Heart right ventricle (tissue), 16 donors: ENCODE results near the gene NRGN. TPM values are rescaled to one million over a fixed set of nuclear protein-coding genes. Genes with fewer than 3 reads are reported as not detected.

Experiments used
- ATAC-seq, 8 donors: fragments of 200-7000 bp; cut with Tn5 transposase; one replicate each; pipeline ENCODE4 v1.9.1; 2020; ENCODE audit warnings: mild to moderate bottlenecking in 8 of 8, moderate library complexity in 8 of 8, moderate number of reproducible peaks in 1 of 8
- DNase-seq, 2 donors: peaks; one replicate each; pipeline ENCODE4 v3.0.0-alpha.2; 2020
- H3K27ac ChIP-seq, 10 donors: fragments of 200-600 bp; sonication (generic) in 2 of 10; one replicate each; pipeline versions ENCODE4 v1.5.0 to v1.8.0; 2020 to 2022; ENCODE audit warnings: mild to moderate bottlenecking in 3 of 10
- H3K27me3 ChIP-seq, 7 donors: fragments of 200-600 bp; one replicate each; pipeline ENCODE4 v1.8.0; 2021 to 2022; ENCODE audit warnings: mild to moderate bottlenecking in 2 of 7
- H3K36me3 ChIP-seq, 9 donors: fragments of 200-600 bp; sonication (generic) in 1 of 9; one replicate each; pipeline versions ENCODE4 v1.5.0 to v1.8.0; 2020 to 2022; ENCODE audit warnings: mild to moderate bottlenecking in 2 of 9
- H3K4me1 ChIP-seq, 9 donors: fragments of 200-600 bp; sonication (generic) in 1 of 9; one replicate each; pipeline versions ENCODE4 v1.5.0 to v1.8.0; 2020 to 2022; ENCODE audit warnings: mild to moderate bottlenecking in 4 of 9
- H3K4me3 ChIP-seq, 10 donors: fragments of 200-600 bp; sonication (generic) in 2 of 10; one replicate each; pipeline versions ENCODE4 v1.5.0 to v1.8.0; 2020 to 2022; ENCODE audit warnings: mild to moderate bottlenecking in 7 of 10, moderate library complexity in 2 of 10
- H3K9me3 ChIP-seq, 11 donors: fragments of 200-600 bp in 10 of 11; sonication (generic) in 2 of 11; one replicate each; pipeline versions ENCODE4 v1.5.0 to v1.8.0; 2013 to 2022; ENCODE audit warnings: mild to moderate bottlenecking in 2 of 11, control low read depth in 1 of 11, moderate library complexity in 1 of 11
- CTCF ChIP-seq, 9 donors: fragments of 200-600 bp; sonication (generic) in 2 of 9; IDR thresholded peaks; one replicate each; pipeline versions ENCODE4 v1.5.0 to v1.8.0; 2021 to 2022; ENCODE audit warnings: antibody characterized with exemption in 9 of 9, mild to moderate bottlenecking in 5 of 9, moderate library complexity in 1 of 9
- WGBS, 2 donors: extraction: QIAGEN DNeasy Blood & Tissue Kit; methylation state at CpG; one replicate each; pipeline ENCODE4 v1.1.7; 2013; ENCODE audit warnings: inconsistent platforms in 1 of 2; 5-methylcytosine and 5-hydroxymethylcytosine counted together
- intact Hi-C, 10 donors: fragments of 100-400 bp; cut with DNase I; formaldehyde crosslinking; loops; one replicate each; pipeline versions ENCODE4 v1.11.1 to v1.14.2; 2022
- polyA plus RNA-seq, 2 donors: library from polyadenylated mRNA; stranded (reverse); fragments of 200-250 nt; gene quantifications; one replicate each; pipeline ENCODE4 v1.2.3, GENCODE V29; 2013
- total RNA-seq, 10 donors: library from RNA; stranded (reverse); fragmentation: NEBNext Ultra II Directional in 3 of 10; extraction: Animal tissue kit (Norgen Biotek cat#: 25700) in 3 of 10; gene quantifications; one replicate each; pipeline versions ENCODE4 v1.2.1 to v1.2.4, GENCODE V29; 2021 to 2023
- donor health status: Arrhythmogenic right ventricular cardiomyopathy.
- donor health status: ischemic (EF 13 %, LVEDD 7.1; RV severe dilation, severe dysfunction).
- donor health status: healthy with polysubstance abuse.
- donor health status: DM: no; HTN: yes; CAD: no.
- donor health status: DM: no; HTN: no; CAD: no.
- donor health status: ischemic (EF 25% LVEDD 6.9; RV normal size, moderate dysfunction).
- donor health status: ischemic (EF 25% LVEDD 5.7; RV mildly dilated, moderate dysfunction).
- donor health status: healthy.
- donor health status: DM: yes; HTN: yes; CAD: no.
- donor health status: Ischemic cardiomyopathy.
- donor health status: ischemic (EF 35%, LVEDD 5.7; RV mildly dilated, moderate dysfunction).
- donor health status: nonischemic (EF 11% LVEDD 7.7; RV severe dilation, severe dysfunction).
- donor health status: DM: yes; HTN: yes; CAD: no.
- donor health status: PGD.
- donor health status: ischemic (EF 29% LVEDD 5.4; RV normal size, mild dysfunction).
- donor health status: nonischemic (EF 23%, LVEDD 6.1; RV moderate dilation, normal function).

Gene NRGN
- total and polyA plus RNA-seq, 12 donors: 1.5 to 26.0 (median 5.2) TPM

GRCh38 chr11:124791626-124792341, 52.0 kb downstream of the NRGN start:
- intact Hi-C loops: loop anchor here in 1 of 10 donors (10.0 kb wide), 1 partner anchor 127 kb away; no protein-coding TSS in a partner anchor
- no peak for ATAC-seq
- H3K27me3 ChIP-seq: no peaks in the 10 kb centered on the region
- no peaks in the 10 kb centered on the region for H3K9me3 ChIP-seq
- peaks cover 2 to 28% (median 15%) of the 10 kb centered on the region in 9 donors for H3K4me1 ChIP-seq
- no peaks in the 10 kb centered on the region for H3K36me3 ChIP-seq
- no peak for DNase-seq
- WGBS, 2 donors: 76 to 92% methylated on average over 4 of the region's 4 CpGs
- no peak for TF ChIP-seq CTCF (IDR thresholded peaks at IDR 0.05)
- no peak overlapping the region for H3K4me3 ChIP-seq
- H3K27ac ChIP-seq: no peak overlapping the region

- DNase-seq (peak in 1 of 2 donors; percentile 16), ATAC-seq (peak in 1 of 8 donors; percentile 42)
- Histone ChIP-seq H3K27me3 (peaks cover 0 to under 1% (median 0%) of the 10 kb centered on the region in 7 donors), H3K9me3 (no peaks in the 10 kb centered on the region), H3K36me3 (no peaks in the 10 kb centered on the region), H3K4me3 (no peak overlapping the region), H3K4me1 (peaks cover 3 to 45% (median 23%) of the 10 kb centered on the region in 9 donors), H3K27ac (no peak overlapping the region)
- intact Hi-C loops: loop anchor here in 1 of 10 donors (10.0 kb wide), 1 partner anchor 129 kb away; no protein-coding TSS in a partner anchor
- 82 to 88% methylated on average over 2 of the region's 2 CpGs for WGBS, 2 donors
- peak in 8 of 9 donors; percentile 36 to 77 (median 70) for TF ChIP-seq CTCF (IDR thresholded peaks at IDR 0.05)
These were observed 53.9 kb downstream of the NRGN start for GRCh38 chr11:124793466-124794278.

DNA sequence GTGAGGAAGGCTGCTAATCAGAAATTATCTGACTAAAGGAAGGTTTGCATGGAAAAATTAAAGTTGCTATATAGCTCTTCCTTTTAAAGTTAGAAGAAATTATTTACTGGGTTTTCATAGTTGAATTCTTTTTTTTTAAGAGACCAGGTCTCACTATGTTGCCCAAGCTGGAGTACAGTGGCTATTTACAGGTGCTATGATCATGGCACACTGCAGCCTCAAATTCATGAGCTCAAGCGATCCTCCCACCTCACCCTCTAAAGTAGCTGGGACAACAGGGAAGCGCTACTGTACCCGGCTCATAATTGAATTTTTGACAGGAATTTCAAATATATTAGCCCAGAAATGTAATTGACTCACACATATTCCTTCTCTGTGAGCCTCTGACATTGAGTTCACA, 56.6 kb downstream of the NRGN start:
- Histone ChIP-seq H3K27ac (no peak overlapping the region), H3K9me3 (no peaks in the 10 kb centered on the region), H3K4me3 (no peak overlapping the region), H3K27me3 (peaks cover 0 to 4% (median 0%) of the 10 kb centered on the region in 7 donors), H3K36me3 (no peaks in the 10 kb centered on the region), H3K4me1 (peaks cover 7 to 57% (median 43%) of the 10 kb centered on the region in 9 donors)
- TF ChIP-seq CTCF (IDR thresholded peaks at IDR 0.05): no peak
- no peak for DNase-seq
- 86 to 93% methylated on average over 3 of the region's 3 CpGs for WGBS, 2 donors
- intact Hi-C loops: loop anchor here in 4 of 10 donors (5.0 to 10.0 kb wide), 3 partner anchors 34 to 132 kb away; partner anchors contain the start of gene ESAM (in 2 of the 4)
- no peak for ATAC-seq

Other genes with a start within 250 kb of the NRGN start
- not detected for gene OR8B12, start 196.3 kb upstream of the NRGN start, total RNA-seq
- gene OR8B12, start 196.3 kb upstream of the NRGN start, polyA plus RNA-seq: not detected
- gene OR8A1, start 169.9 kb upstream of the NRGN start, total RNA-seq: not detected
- gene OR8A1, start 169.9 kb upstream of the NRGN start, polyA plus RNA-seq: not detected
- gene PANX3, start 128.5 kb upstream of the NRGN start, total RNA-seq: not detected
- gene PANX3, start 128.5 kb upstream of the NRGN start, polyA plus RNA-seq: not detected
- 10 to 100 TPM; 16.4 to 21.5 (median 19.2) TPM for gene TBRG1, start 117.1 kb upstream of the NRGN start, total RNA-seq
- 10 to 100 TPM; 19.1 to 19.2 TPM for gene TBRG1, start 117.1 kb upstream of the NRGN start, polyA plus RNA-seq
- gene SIAE, start 66.2 kb upstream of the NRGN start, total RNA-seq: 10 to 100 TPM; 67.0 to 92.9 (median 74.3) TPM
- gene SIAE, start 66.2 kb upstream of the NRGN start, polyA plus RNA-seq: 10 to 100 TPM; 17.9 to 78.0 TPM
- gene SPA17, start 66.0 kb upstream of the NRGN start, total RNA-seq: 1 to 10 TPM in 9 of 10 donors, under 1 TPM in 1; 0.62 to 4.9 (median 2.0) TPM
- 1 to 10 TPM; 4.4 to 4.8 TPM for gene SPA17, start 66.0 kb upstream of the NRGN start, polyA plus RNA-seq
- gene VSIG2, start 12.3 kb downstream of the NRGN start, total RNA-seq: 1 to 10 TPM in 5 of 10 donors, under 1 TPM in 5; 0.72 to 2.2 (median 1.1) TPM
- 1 to 10 TPM in 1 of 2 donors, under 1 TPM in 1; 0.55 to 2.3 TPM for gene VSIG2, start 12.3 kb downstream of the NRGN start, polyA plus RNA-seq
- gene ESAM, start 22.3 kb downstream of the NRGN start, total RNA-seq: 10 to 100 TPM; 25.3 to 66.4 (median 44.8) TPM
- gene ESAM, start 22.3 kb downstream of the NRGN start, polyA plus RNA-seq: 10 to 100 TPM; 47.2 to 88.1 TPM
- 1 to 10 TPM; 2.4 to 4.6 (median 3.1) TPM for gene MSANTD2, start 60.5 kb downstream of the NRGN start, total RNA-seq
- 10 to 100 TPM in 1 of 2 donors, 1 to 10 TPM in 1; 3.5 to 15.9 TPM for gene MSANTD2, start 60.5 kb downstream of the NRGN start, polyA plus RNA-seq
- 1 to 10 TPM; 1.5 to 7.8 (median 3.6) TPM for gene ROBO3, start 125.5 kb downstream of the NRGN start, total RNA-seq
- gene ROBO3, start 125.5 kb downstream of the NRGN start, polyA plus RNA-seq: 10 to 100 TPM in 1 of 2 donors, 1 to 10 TPM in 1; 4.9 to 19.8 TPM
- 10 to 100 TPM; 14.2 to 42.6 (median 22.0) TPM for gene ROBO4, start 157.9 kb downstream of the NRGN start, total RNA-seq
- 10 to 100 TPM; 17.9 to 39.1 TPM for gene ROBO4, start 157.9 kb downstream of the NRGN start, polyA plus RNA-seq
- gene HEPN1, start 179.3 kb downstream of the NRGN start, total RNA-seq: not detected
- under 1 TPM in 1 of 2 donors, not detected in 1; 0.03 TPM for gene HEPN1, start 179.3 kb downstream of the NRGN start, polyA plus RNA-seq
- 1 to 10 TPM in 1 of 10 donors, under 1 TPM in 7, not detected in 2; 0.12 to 1.3 (median 0.35) TPM for gene HEPACAM, start 196.1 kb downstream of the NRGN start, total RNA-seq
- under 1 TPM; 0.22 to 0.52 TPM for gene HEPACAM, start 196.1 kb downstream of the NRGN start, polyA plus RNA-seq
- gene CCDC15, start 214.3 kb downstream of the NRGN start, total RNA-seq: under 1 TPM; 0.07 to 0.83 (median 0.20) TPM
- gene CCDC15, start 214.3 kb downstream of the NRGN start, polyA plus RNA-seq: under 1 TPM; 0.10 to 0.44 TPM